ENCODE results near the gene ROBO3.

DNA sequence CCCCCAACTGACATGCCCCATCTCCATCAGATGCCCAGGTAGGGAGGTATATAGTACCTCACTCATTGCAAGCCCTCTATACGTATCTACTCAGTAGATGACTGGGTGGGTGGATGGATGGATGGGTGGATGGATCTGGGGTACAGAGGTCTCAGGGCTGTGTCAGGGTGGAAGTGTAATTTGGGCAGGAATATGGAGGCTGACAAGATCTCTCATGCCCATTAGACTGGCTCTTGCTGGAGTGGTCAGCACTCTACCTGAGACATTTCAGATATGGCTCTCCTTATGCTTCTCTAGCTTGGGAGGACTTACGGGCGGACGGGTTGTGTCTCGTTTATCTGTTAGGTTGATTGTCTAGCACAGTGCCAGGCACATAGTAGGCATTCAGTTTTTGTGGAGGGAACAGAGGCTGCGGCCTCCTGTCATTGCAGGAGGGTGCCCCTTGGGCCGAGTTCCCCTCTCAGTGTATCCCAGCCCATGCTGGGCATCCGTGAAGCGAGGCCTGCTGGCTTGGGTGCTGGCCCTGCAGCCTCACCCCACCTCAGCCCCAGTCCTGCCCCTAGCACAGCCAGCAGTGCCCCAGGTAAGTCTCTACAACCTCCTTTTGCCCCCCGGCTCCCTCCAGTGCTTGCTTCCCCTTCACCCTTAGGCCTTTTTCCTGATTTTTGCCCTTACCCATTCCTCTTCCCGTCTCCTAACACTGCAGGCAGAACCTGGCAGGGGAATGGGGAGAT lies 13.7 kb downstream of the ROBO3 start:
- TF ChIP-seq CTCF (IDR thresholded peaks at IDR 0.05) (no peak), POLR2A (IDR thresholded peaks at IDR 0.05) (no peak)

Measured in transverse colon (tissue), 3 donors.